ENCODE results near the gene SEC11A.
"Not testable (repeated sequence)": the region's sequence is repeated elsewhere in the genome, so short reads cannot be mapped to it uniquely, and the experiment has no call there.

SEC11A gene

GRCh38 chr15:84669726-84670125, 46.2 kb downstream of the SEC11A start:
- no peak for DNase-seq

GRCh38 chr15:84668221-84668982, 47.5 kb downstream of the SEC11A start:
- DNase-seq = no peak

- DNase-seq = no peak
Observed at GRCh38 chr15:84666373-84666772, 49.6 kb downstream of the SEC11A start.

GRCh38 chr15:84661001-84661400, 54.9 kb downstream of the SEC11A start:
- DNase-seq = no peak

GRCh38 chr15:84659904-84660781, 55.8 kb downstream of the SEC11A start:
- no peak for DNase-seq

- DNase-seq = no peak
Observed at GRCh38 chr15:84658788-84659411, 57.0 kb downstream of the SEC11A start.

GRCh38 chr15:84658080-84658787, 57.7 kb downstream of the SEC11A start, which contains the start of gene NMB:
NMB (minus strand) TSS chr15:84658199; CDS start chr15:84658152, 47 bp downstream.
- peak; percentile 90 for DNase-seq

- DNase-seq = no peak
Observed at GRCh38 chr15:84657748-84658079, 58.2 kb downstream of the SEC11A start.

GRCh38 chr15:84656972-84657371, 59.0 kb downstream of the SEC11A start:
- DNase-seq = no peak

- peak; percentile 86 for DNase-seq
Observed at GRCh38 chr15:84654689-84655453, 61.1 kb downstream of the SEC11A start.

- peak; percentile 90 for DNase-seq
Observed at GRCh38 chr15:84653910-84654688, 61.8 kb downstream of the SEC11A start, which contains the start of gene WDR73. WDR73 (minus strand) TSS chr15:84654283; CDS start chr15:84654274, 9 bp downstream.

GRCh38 chr15:84653584-84653909, 62.4 kb downstream of the SEC11A start:
- no peak for DNase-seq

- no peak for DNase-seq
Observed at GRCh38 chr15:84649706-84650105, 66.2 kb downstream of the SEC11A start.

GRCh38 chr15:84648539-84648938, 67.4 kb downstream of the SEC11A start:
- DNase-seq = no peak

- no peak for DNase-seq
Observed at GRCh38 chr15:84647726-84648125, 68.2 kb downstream of the SEC11A start.

GRCh38 chr15:84645997-84646396, 69.9 kb downstream of the SEC11A start:
- DNase-seq = no peak

GRCh38 chr15:84645496-84645895, 70.4 kb downstream of the SEC11A start:
- DNase-seq = no peak

GRCh38 chr15:84643838-84644237, 72.1 kb downstream of the SEC11A start:
- no peak for DNase-seq

GRCh38 chr15:84642640-84643039, 73.3 kb downstream of the SEC11A start:
- not testable (repeated sequence) for DNase-seq

GRCh38 chr15:84641871-84642270, 74.1 kb downstream of the SEC11A start:
- DNase-seq = not testable (repeated sequence)

- DNase-seq = peak; percentile 16
Observed at GRCh38 chr15:84638103-84638502, 77.8 kb downstream of the SEC11A start.
